Ramos (cell line): ENCODE data around the gene LUC7L3.

Experiments used
- in situ Hi-C: fragments of 300-500 bp; cut with MboI; formaldehyde crosslinking; loops from one replicate; pipeline ENCODE4 v1.14.3; 2022; ENCODE audit warnings: low sequenced_read_pairs; ENCODE audit not compliant: unreplicated experiment

LUC7L3 gene

DNA sequence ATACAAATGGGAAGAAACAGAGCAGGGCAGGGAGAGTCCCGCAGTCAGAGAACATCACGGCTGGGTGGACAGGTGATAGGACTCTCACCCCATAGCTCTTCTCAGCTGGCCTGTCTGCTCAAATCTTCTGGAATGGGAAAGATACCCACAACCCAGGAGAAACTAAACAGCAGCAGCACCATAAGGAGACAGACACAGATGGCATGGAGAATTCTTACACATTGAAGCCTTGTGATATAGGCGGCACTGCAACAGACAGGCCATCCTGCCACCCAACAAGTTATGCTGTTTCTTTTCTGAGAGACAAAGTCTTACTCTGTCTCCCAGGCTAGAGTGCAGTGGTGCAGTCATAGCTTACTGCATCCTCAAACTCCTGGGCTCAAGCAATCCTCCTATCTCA lies 56.5 kb downstream of the LUC7L3 start:
- in situ Hi-C loops, result no loop called here

- in situ Hi-C loops, result no loop called here
These were observed 59.1 kb downstream of the LUC7L3 start for GRCh38 chr17:50778471-50778870.

DNA sequence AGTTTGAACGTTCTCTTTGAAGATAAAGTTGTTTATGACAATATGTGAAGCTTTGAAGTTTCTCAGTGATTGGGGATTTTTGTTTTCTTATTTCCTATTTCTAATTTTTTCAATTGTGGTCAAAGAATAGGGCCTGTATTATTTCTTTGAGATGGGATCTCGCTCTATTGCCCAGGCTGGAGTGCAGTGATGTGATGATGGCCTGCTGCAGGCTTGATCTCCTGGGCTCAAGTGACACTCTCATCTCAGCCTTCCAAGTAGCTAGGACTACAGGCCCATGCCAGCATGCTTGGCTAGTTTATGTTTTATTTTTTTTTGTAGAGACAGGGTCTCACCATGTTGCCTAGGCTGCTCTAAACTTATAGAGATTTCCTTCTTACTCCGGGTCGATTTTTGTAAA lies 59.6 kb downstream of the LUC7L3 start:
- in situ Hi-C loops, result no loop called here

- in situ Hi-C loops, result loop anchor here (5.0 kb wide), 2 partner anchors 62 to 177 kb away; no protein-coding TSS in a partner anchor
These were observed 60.4 kb downstream of the LUC7L3 start for GRCh38 chr17:50779747-50780353.

DNA sequence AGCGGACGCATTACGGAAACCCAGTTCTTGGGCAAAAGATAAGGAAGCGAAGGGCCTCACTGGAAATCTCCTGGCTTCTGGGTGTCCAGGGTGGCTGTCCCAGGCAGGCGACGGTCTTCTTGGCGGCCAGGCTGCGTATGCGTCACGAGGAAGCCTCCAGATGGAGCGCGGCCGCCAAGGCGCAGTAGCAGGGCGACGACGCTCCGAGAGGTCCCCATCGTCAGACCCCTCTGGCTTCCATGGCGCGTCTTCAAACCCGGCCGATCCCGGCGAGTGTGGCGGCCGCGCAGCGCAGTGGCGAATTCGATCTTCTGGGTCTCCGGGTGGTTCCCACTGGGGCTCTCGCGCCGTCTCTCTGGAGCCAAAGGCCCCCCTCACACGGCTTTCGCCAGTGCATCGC lies 61.8 kb downstream of the LUC7L3 start:
- in situ Hi-C loops, result loop anchor here (5.0 kb wide), 2 partner anchors 61 to 176 kb away; no protein-coding TSS in a partner anchor

GRCh38 chr17:50783193-50783660 lies 63.8 kb downstream of the LUC7L3 start:
- in situ Hi-C loops, result loop anchor here (5.0 kb wide), 2 partner anchors 59 to 174 kb away; no protein-coding TSS in a partner anchor

- in situ Hi-C loops, result loop anchor here (5.0 kb wide), 2 partner anchors 58 to 173 kb away; no protein-coding TSS in a partner anchor
These were observed 64.5 kb downstream of the LUC7L3 start for GRCh38 chr17:50783905-50784304.

DNA sequence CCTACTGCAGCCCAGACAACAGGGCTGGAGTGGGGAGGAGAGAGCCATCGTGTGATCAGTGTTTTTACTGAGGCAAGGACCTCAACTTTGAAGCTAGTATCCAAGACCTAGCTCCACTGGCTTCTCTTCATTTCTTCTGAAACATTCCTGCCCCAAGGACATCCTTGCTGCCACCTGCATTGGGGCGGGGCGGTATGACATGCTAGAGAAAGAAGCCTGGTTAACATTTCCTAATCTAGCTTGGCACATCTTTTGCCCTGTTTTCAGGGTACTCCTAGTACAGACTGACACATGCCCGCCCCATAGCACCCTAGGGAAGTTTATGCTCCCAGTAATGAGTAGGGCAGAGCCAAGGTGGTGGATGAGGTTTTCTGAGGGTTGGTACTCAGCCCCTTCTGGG lies 65.7 kb downstream of the LUC7L3 start:
- in situ Hi-C loops, result no loop called here

- in situ Hi-C loops, result no loop called here
These were observed 66.7 kb downstream of the LUC7L3 start for GRCh38 chr17:50785946-50786570.

- in situ Hi-C loops, result no loop called here
These were observed 67.7 kb downstream of the LUC7L3 start for GRCh38 chr17:50787106-50787505.

- in situ Hi-C loops, result no loop called here
These were observed 71.2 kb downstream of the LUC7L3 start for GRCh38 chr17:50790618-50791017.

GRCh38 chr17:50792132-50792531 lies 72.7 kb downstream of the LUC7L3 start:
- in situ Hi-C loops, result no loop called here

GRCh38 chr17:50793007-50793406 lies 73.6 kb downstream of the LUC7L3 start:
- in situ Hi-C loops, result no loop called here

DNA sequence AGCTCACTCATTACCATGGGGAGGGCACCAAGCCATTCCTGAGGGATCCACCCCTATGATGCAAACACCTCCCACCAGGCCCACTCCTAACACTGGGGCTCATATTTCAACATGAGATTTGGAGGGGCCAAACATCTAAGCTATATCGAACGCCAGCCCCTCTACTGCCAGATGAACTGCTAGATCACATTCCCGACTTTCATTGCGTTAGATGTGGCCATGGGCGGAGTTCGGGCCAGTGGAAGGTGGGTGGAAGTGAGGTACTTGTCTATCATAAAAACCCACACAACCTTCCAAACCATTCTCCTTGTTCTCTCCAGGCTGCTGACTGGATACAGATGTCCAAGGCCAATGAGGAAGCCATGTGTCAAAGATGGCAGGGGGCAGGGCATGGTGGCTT lies 75.0 kb downstream of the LUC7L3 start:
- in situ Hi-C loops, result no loop called here

DNA sequence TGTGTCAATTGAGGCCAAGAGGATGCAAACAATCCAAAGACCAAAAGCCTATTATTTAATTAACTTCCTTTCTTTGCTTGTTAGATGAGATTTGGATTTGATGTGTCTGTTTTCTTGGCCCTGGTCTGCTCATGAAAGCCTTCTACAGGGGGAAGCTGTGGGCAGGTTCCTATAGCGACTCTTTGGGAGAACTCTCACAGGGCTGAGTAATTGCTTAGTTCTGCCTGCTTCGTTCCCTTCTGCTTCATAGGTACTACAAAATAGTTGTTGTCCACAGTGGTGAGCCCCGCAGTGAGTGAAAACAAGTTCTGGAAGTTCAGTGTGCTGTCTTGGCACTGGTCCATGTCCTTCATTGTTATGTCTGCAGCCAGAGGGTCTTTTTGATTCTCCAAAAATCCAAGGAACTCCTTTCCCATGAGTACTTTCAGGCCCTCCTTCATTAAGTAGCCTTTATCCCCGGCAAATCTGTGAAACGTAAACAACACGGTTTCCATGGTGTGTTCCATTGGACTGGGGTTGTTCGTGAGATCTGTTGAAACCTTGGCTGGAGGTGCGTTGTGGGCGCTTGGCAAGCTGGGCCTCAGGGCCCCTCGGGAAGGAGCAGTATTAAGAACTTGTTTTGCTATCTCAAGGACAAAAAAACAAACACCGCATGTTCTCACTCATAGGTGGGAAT lies 77.9 kb downstream of the LUC7L3 start:
- in situ Hi-C loops, result no loop called here

GRCh38 chr17:50798424-50799288 lies 79.3 kb downstream of the LUC7L3 start:
- in situ Hi-C loops, result no loop called here

GRCh38 chr17:50799582-50799981 lies 80.2 kb downstream of the LUC7L3 start:
- in situ Hi-C loops, result no loop called here

DNA sequence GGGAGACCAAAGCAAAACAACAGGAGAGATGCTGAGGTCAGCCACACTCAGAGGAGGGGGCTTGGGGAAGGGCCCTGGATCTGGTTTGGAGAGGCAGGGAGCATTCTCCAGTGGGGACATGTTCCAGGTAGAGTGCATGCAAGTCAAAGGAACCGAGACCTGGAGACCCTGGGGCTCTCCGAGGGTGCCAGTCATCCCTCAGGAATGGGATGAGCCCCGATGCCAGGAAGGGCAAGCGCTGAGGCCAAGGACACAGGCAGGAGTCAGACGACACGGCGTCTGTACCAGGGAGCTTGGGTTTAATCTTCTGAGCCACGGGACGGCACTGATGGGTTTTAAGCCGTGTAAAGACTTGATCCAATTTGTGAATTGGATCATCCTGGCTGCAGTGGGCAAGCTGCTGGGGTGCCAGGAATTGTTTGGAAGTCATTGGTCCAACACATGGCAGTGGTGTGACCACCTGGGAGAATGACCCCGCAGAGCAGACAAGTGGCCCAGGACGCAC lies 80.8 kb downstream of the LUC7L3 start:
- in situ Hi-C loops, result no loop called here

DNA sequence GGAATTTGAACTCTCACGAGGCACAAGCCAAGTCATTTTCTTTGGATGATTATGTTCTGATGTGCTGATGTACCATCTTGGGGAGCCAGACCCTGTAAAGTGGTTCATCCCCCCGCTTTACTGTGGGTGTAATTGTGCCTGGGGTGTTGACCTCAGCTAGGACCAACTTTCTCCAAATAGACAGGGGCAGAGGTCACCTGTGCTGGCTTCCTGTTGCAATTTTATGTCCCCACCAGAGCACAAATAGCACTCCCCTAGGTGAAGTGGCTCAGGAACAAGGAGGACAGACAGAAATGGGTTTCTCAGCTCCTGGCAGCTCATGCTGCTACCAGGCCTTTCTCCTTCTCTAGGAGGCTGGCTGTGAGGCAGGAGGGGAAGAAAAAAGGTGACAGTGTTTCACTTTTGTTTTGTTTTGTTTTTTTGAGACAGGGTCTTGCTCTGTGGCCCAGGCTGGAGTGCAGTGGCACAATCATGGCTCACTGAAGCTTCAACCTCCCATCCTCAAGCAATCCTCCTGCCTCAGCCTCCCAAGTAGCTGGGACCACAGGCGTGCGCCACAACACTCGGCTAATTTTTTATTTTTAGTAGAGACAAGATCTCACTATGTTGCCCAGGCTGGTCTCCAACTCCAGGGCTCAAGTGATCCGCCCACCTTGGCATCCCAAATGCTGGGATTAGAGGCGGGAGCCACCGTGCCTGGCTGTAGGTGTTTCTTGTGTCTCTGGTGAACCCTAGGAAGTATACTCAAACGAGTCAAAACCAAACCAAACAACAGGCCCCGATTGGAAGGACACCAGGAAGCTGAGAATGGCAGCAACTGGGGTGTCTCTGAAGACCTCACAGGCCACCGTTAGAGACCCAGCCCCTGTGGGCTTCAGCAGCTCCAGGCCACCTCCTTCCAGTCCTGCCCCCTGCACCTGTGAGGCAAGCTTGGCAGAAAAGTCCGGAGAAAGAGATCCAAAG lies 83.5 kb downstream of the LUC7L3 start:
- in situ Hi-C loops, result no loop called here
